Activated naive CD4-positive, alpha-beta T cell treated with Interleukin-2 at 50 U/mL for 16 hours (primary cell): ENCODE measurements around the gene LGR5.
"Not testable (repeated sequence)": the region's sequence is repeated elsewhere in the genome, so short reads cannot be mapped to it uniquely, and the experiment has no call there.

Experiments used
- DNase-seq: peaks from one replicate; pipeline ENCODE4 v3.0.0-alpha.2; 2020

The LGR5 gene

GRCh38 chr12:71477609-71478008 is 38.0 kb downstream of the LGR5 start:
- DNase-seq, result no peak

GRCh38 chr12:71478270-71478669 is 38.7 kb downstream of the LGR5 start:
- no peak for DNase-seq

- DNase-seq, result no peak
Observed at GRCh38 chr12:71484272-71484905, 44.8 kb downstream of the LGR5 start.

- not testable (repeated sequence) for DNase-seq
Observed at GRCh38 chr12:71490844-71491243, 51.2 kb downstream of the LGR5 start.

GRCh38 chr12:71492604-71493003 is 53.0 kb downstream of the LGR5 start:
- no peak for DNase-seq

- no peak for DNase-seq
Observed at GRCh38 chr12:71499834-71500233, 60.2 kb downstream of the LGR5 start.

GRCh38 chr12:71503579-71504391 is 64.2 kb downstream of the LGR5 start:
- DNase-seq, result no peak

- no peak for DNase-seq
Observed at GRCh38 chr12:71504476-71504875, 64.9 kb downstream of the LGR5 start.

- no peak for DNase-seq
Observed at GRCh38 chr12:71509705-71510104, 70.1 kb downstream of the LGR5 start.

GRCh38 chr12:71517145-71517846 is 77.7 kb downstream of the LGR5 start:
- no peak for DNase-seq

GRCh38 chr12:71521125-71521524 is 81.5 kb downstream of the LGR5 start:
- DNase-seq, result no peak

GRCh38 chr12:71524626-71525025 is 85.0 kb downstream of the LGR5 start:
- DNase-seq, result no peak

- no peak for DNase-seq
Observed at GRCh38 chr12:71533703-71534102, 94.1 kb downstream of the LGR5 start.

GRCh38 chr12:71536279-71536938 is 96.8 kb downstream of the LGR5 start:
- DNase-seq, result no peak

GRCh38 chr12:71536939-71537622 is 97.5 kb downstream of the LGR5 start:
- no peak for DNase-seq

- no peak for DNase-seq
Observed at GRCh38 chr12:71538807-71539206, 99.2 kb downstream of the LGR5 start.

- no peak for DNase-seq
Observed at GRCh38 chr12:71541583-71541982, 102.0 kb downstream of the LGR5 start.

- no peak for DNase-seq
Observed at GRCh38 chr12:71546322-71546861, 106.8 kb downstream of the LGR5 start.

- DNase-seq, result no peak
Observed at GRCh38 chr12:71548893-71549292, 109.3 kb downstream of the LGR5 start.

- DNase-seq, result no peak
Observed at GRCh38 chr12:71551529-71551928, 111.9 kb downstream of the LGR5 start.

GRCh38 chr12:71552728-71553501 is 113.3 kb downstream of the LGR5 start:
- DNase-seq, result no peak

- DNase-seq, result no peak
Observed at GRCh38 chr12:71555191-71555590, 115.6 kb downstream of the LGR5 start.
